Stimulated activated memory B cell treated with anti-CD40 and anti-IgM and Interleukin-4, amounts not matched to agents 10 μg/mL and 1 μg/mL and 100 μg/mL, for 72 hours (primary cell): Measurements from ENCODE around the gene URI1.
"Not testable (repeated sequence)": the region's sequence is repeated elsewhere in the genome, so short reads cannot be mapped to it uniquely, and the experiment has no call there.

ENCODE experiments used
- ATAC-seq: fragments of 150-1000 bp; cut with Tn5 transposase; 2 replicates; pipeline ENCODE4 v1.10.0; 2021
- H3K27ac Mint-ChIP-seq: one replicate; pipeline ENCODE4 v1.8.0; 2022; ENCODE audit warnings: mild to moderate bottlenecking, mixed read lengths
- H3K27me3 Mint-ChIP-seq: one replicate; pipeline ENCODE4 v1.8.0; 2022; ENCODE audit warnings: mixed read lengths
- H3K36me3 Mint-ChIP-seq: one replicate; pipeline ENCODE4 v1.8.0; 2022; ENCODE audit warnings: mixed read lengths
- H3K4me1 Mint-ChIP-seq: one replicate; pipeline ENCODE4 v1.8.0; 2022; ENCODE audit warnings: mixed read lengths
- H3K4me3 Mint-ChIP-seq: one replicate; pipeline ENCODE4 v1.8.0; 2022; ENCODE audit warnings: mild to moderate bottlenecking, moderate library complexity, mixed read lengths
- H3K9me3 Mint-ChIP-seq: one replicate; pipeline ENCODE4 v1.8.0; 2022; ENCODE audit warnings: mixed read lengths

Gene URI1

DNA sequence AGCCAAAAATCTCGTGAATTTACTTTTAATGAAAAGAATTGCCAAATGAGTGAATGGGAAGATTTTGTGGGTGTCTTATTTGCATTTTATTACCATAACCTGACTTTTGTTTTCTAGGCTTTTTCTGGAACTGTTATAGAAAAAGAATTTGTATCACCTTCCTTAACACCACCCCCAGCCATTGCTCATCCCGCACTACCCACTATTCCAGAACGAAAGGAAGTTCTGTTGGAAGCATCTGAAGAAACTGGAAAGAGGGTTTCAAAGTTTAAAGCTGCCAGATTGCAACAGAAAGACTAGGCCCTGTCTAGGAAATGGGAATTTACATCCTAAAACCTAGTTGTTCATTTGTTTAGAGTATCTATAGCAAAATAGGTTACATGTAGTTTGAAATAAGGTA is 72.7 kb downstream of the URI1 start:
- no peak overlapping the region for H3K4me3 Mint-ChIP-seq
- no peak overlapping the region for H3K27ac Mint-ChIP-seq
- no peak for ATAC-seq
- no peaks in the 10 kb centered on the region for H3K27me3 Mint-ChIP-seq
- peaks cover 20% of the 10 kb centered on the region for H3K4me1 Mint-ChIP-seq
- H3K9me3 Mint-ChIP-seq = no peaks in the 10 kb centered on the region
- peaks cover 33% of the 10 kb centered on the region for H3K36me3 Mint-ChIP-seq

DNA sequence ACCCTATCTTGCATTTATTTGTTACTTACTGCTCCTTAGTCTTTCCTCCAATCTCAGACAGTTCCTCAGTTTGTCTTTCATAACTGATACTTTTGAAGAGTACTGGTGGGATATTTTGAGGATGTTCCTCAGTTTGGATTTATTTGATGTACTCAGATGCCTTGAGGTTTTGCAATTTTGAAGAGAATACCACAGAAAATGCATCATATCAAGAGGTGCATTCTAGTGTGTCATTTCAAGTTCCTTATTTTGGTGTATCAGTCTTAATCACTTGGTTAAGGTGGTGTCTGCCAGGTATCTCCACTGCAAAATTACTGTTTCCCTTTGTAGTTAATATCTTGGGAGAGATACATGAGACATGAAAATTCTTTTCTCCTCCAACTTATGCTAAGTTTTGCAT is 75.1 kb downstream of the URI1 start:
- H3K4me3 Mint-ChIP-seq = no peak overlapping the region
- peaks cover 24% of the 10 kb centered on the region for H3K36me3 Mint-ChIP-seq
- no peak overlapping the region for H3K27ac Mint-ChIP-seq
- H3K27me3 Mint-ChIP-seq = no peaks in the 10 kb centered on the region
- no peaks in the 10 kb centered on the region for H3K9me3 Mint-ChIP-seq
- ATAC-seq = peak; percentile 88
- H3K4me1 Mint-ChIP-seq = peaks cover 20% of the 10 kb centered on the region

- H3K4me3 Mint-ChIP-seq = no peak overlapping the region
- peaks cover 28% of the 10 kb centered on the region for H3K4me1 Mint-ChIP-seq
- H3K27me3 Mint-ChIP-seq = no peaks in the 10 kb centered on the region
- H3K9me3 Mint-ChIP-seq = no peaks in the 10 kb centered on the region
- H3K27ac Mint-ChIP-seq = no peak overlapping the region
- ATAC-seq = no peak
- peaks cover 26% of the 10 kb centered on the region for H3K36me3 Mint-ChIP-seq
Observed at GRCh38 chr19:30020189-30020588, 78.2 kb downstream of the URI1 start.

GRCh38 chr19:30022659-30023058 is 80.6 kb downstream of the URI1 start:
- Mint-ChIP-seq H3K9me3 (no peaks in the 10 kb centered on the region), H3K27ac (no peak overlapping the region), H3K4me3 (no peak overlapping the region), H3K36me3 (peaks cover 44% of the 10 kb centered on the region), H3K27me3 (no peaks in the 10 kb centered on the region), H3K4me1 (peaks cover 20% of the 10 kb centered on the region)
- no peak for ATAC-seq

- Mint-ChIP-seq H3K36me3 (peaks cover 50% of the 10 kb centered on the region), H3K4me3 (no peak overlapping the region), H3K27ac (no peak overlapping the region), H3K9me3 (no peaks in the 10 kb centered on the region), H3K4me1 (peaks cover 18% of the 10 kb centered on the region), H3K27me3 (no peaks in the 10 kb centered on the region)
- ATAC-seq = no peak
Observed at GRCh38 chr19:30023330-30023729, 81.3 kb downstream of the URI1 start.

- Mint-ChIP-seq H3K36me3 (peaks cover 49% of the 10 kb centered on the region), H3K9me3 (no peaks in the 10 kb centered on the region), H3K4me3 (no peak overlapping the region), H3K27ac (no peak overlapping the region), H3K27me3 (no peaks in the 10 kb centered on the region), H3K4me1 (peaks cover 18% of the 10 kb centered on the region)
- ATAC-seq = no peak
Observed at GRCh38 chr19:30024091-30024490, 82.1 kb downstream of the URI1 start.

DNA sequence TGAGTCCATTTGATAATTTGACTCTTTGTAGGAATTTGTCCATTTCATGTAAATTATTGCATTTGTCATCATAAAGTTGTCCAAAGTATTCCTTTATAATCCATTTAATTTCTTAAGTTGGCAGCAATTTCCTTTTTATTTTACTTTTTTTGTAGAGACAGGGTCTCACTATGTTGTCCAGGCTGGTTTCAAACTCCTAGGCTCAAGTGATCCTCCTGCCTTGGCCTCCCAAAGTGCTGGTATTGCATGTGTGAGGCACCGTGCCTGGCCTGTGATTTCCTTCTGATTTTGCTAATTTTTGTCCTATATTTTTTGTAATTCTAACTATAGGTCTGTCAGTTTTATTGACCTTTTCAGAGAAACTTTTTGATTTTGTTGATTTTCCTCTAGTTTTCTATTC is 84.9 kb downstream of the URI1 start:
- no peak for ATAC-seq
- Mint-ChIP-seq H3K4me3 (no peak overlapping the region), H3K27me3 (no peaks in the 10 kb centered on the region), H3K4me1 (peaks cover 41% of the 10 kb centered on the region), H3K9me3 (no peaks in the 10 kb centered on the region), H3K27ac (no peak overlapping the region), H3K36me3 (peaks cover 71% of the 10 kb centered on the region)

- H3K27me3 Mint-ChIP-seq = no peaks in the 10 kb centered on the region
- ATAC-seq = no peak
- peaks cover 38% of the 10 kb centered on the region for H3K4me1 Mint-ChIP-seq
- no peak overlapping the region for H3K4me3 Mint-ChIP-seq
- H3K36me3 Mint-ChIP-seq = peaks cover 73% of the 10 kb centered on the region
- H3K9me3 Mint-ChIP-seq = peaks cover 6% of the 10 kb centered on the region
- H3K27ac Mint-ChIP-seq = peak overlapping the region; percentile 66
Observed at GRCh38 chr19:30028118-30028991, 86.3 kb downstream of the URI1 start.

DNA sequence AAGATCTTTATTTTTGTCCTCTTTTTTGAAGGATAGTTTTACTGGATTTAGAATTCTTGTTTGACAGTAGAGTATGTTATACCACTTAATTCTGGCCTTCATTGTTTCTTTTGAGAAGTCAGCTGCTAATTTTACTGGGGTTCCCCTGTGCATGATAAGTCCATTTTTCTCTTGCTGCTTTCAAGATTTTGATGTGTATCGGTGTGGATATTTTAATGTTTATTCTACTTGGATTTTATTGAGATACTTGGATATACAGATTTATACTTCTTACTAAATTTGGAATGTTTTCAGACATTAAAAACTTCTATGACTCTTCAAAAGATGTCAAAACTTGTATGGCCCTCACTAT is 86.9 kb downstream of the URI1 start:
- peaks cover 33% of the 10 kb centered on the region for H3K4me1 Mint-ChIP-seq
- no peak overlapping the region for H3K4me3 Mint-ChIP-seq
- peaks cover 7% of the 10 kb centered on the region for H3K9me3 Mint-ChIP-seq
- no peaks in the 10 kb centered on the region for H3K27me3 Mint-ChIP-seq
- ATAC-seq = no peak
- peak overlapping the region; percentile 66 for H3K27ac Mint-ChIP-seq
- H3K36me3 Mint-ChIP-seq = peaks cover 74% of the 10 kb centered on the region

DNA sequence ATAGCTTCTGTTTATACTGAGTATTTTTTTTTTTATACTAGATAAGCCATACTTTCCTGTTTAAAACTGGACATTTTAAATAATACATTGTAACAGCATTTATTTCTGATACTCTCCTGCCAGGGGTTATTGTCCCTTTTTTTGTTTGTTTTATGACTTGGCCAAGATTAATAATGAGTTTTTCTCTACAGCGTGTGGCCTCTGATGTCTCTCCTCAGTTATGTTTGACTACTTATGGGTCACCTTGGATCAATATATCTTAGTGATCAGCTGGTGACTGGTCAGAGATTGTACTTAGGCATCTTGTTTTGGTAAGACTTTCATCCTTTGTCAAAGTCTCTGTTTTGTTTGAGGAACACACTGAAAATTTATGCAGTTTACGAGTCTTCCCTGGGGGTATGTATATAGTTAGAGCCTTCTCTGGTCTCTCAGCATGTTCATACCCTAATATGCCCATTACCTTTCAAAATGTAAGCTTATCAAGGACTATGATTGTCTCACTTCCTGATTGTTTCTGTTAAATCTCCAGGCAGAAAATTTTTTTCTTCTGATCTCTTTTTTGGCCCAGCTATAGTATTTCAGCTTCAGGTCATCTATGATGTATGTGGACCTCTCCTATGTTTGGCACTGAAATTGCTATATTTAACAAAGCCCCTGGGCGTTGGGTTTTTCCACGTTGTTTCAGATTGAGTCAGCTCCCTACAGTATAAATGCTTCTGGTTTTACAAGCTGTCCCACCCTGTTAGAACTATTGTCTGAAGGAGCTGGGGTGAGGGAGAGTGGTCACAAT is 87.9 kb downstream of the URI1 start:
- Mint-ChIP-seq H3K4me1 (peaks cover 33% of the 10 kb centered on the region), H3K27me3 (no peaks in the 10 kb centered on the region), H3K9me3 (peaks cover 14% of the 10 kb centered on the region), H3K36me3 (peaks cover 84% of the 10 kb centered on the region), H3K4me3 (no peak overlapping the region), H3K27ac (peak overlapping the region; percentile 66)
- peak; percentile 97 for ATAC-seq

DNA sequence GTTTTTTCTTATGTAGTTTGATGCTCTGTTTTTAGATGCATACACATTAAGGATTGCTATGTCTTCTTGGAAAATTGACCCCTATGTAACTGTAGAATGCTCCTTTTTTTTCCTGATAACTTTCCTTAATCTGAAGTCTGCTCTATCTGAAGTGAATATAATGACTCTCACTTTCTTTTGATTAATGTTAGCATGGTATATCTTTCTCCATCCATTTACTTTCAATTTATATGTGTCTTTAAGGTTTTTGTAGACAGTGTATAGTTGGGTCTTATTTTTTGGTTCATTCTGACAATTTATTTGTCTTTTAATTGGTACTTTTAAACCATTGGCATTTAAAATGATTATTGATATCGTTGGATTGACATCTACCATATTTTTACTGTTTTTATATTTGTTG is 92.3 kb downstream of the URI1 start:
- Mint-ChIP-seq H3K36me3 (peaks cover 91% of the 10 kb centered on the region), H3K9me3 (peaks cover 17% of the 10 kb centered on the region), H3K4me3 (no peak overlapping the region), H3K4me1 (peaks cover 33% of the 10 kb centered on the region), H3K27ac (no peak overlapping the region), H3K27me3 (no peaks in the 10 kb centered on the region)
- no peak for ATAC-seq

GRCh38 chr19:30036154-30037129 is 94.4 kb downstream of the URI1 start:
- H3K9me3 Mint-ChIP-seq = peaks cover 19% of the 10 kb centered on the region
- no peaks in the 10 kb centered on the region for H3K27me3 Mint-ChIP-seq
- ATAC-seq = no peak
- peaks cover 86% of the 10 kb centered on the region for H3K36me3 Mint-ChIP-seq
- H3K27ac Mint-ChIP-seq = no peak overlapping the region
- no peak overlapping the region for H3K4me3 Mint-ChIP-seq
- H3K4me1 Mint-ChIP-seq = peaks cover 12% of the 10 kb centered on the region

GRCh38 chr19:30037835-30038234 is 95.8 kb downstream of the URI1 start:
- Mint-ChIP-seq H3K27me3 (no peaks in the 10 kb centered on the region), H3K9me3 (peaks cover 20% of the 10 kb centered on the region), H3K27ac (no peak overlapping the region), H3K36me3 (peaks cover 83% of the 10 kb centered on the region), H3K4me3 (no peak overlapping the region), H3K4me1 (peaks cover 16% of the 10 kb centered on the region)
- no peak for ATAC-seq

- not testable (repeated sequence) for H3K4me3 Mint-ChIP-seq, ATAC-seq
Observed at GRCh38 chr19:30041931-30042330, 99.9 kb downstream of the URI1 start.

GRCh38 chr19:30043008-30043407 is 101.0 kb downstream of the URI1 start:
- not testable (repeated sequence) for H3K27me3 Mint-ChIP-seq, H3K4me3 Mint-ChIP-seq, H3K27ac Mint-ChIP-seq, H3K9me3 Mint-ChIP-seq, ATAC-seq
- Mint-ChIP-seq H3K4me1 (peaks cover 23% of the 10 kb centered on the region), H3K36me3 (peaks cover 45% of the 10 kb centered on the region)

More at GRCh38 chr19:30041931-30042330, 99.9 kb downstream of the URI1 start:
- peaks cover 54% of the 10 kb centered on the region for H3K36me3 Mint-ChIP-seq
- not testable (repeated sequence) for H3K27me3 Mint-ChIP-seq, H3K27ac Mint-ChIP-seq, H3K9me3 Mint-ChIP-seq
- peaks cover 19% of the 10 kb centered on the region for H3K4me1 Mint-ChIP-seq
